Measurements from ENCODE around the gene ARHGEF7.

ARHGEF7 gene

DNA sequence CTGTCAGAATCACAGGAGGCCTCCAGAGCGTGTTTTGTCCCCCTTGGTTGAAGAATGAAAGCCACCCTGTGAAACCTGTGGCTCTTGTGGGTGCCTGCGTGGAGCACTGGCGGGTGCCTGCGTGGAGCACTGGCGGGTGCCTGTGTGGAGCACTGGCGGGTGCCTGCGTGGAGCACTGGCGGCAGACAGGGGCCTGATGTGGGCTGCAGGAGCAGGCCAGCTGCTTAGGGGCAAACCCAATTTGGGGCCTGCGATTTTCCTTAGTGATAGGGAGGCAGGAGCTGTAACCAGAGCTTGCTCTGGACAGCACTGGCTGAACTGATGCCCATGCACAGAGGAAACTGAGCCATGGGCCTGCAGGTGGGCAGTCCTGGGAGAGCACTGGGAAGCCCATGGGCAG, 24.3 kb downstream of the ARHGEF7 start:
- no peak for DNase-seq (ENCODE audit: low spot score)

GRCh38 chr13:111139873-111140561, 24.9 kb downstream of the ARHGEF7 start:
- DNase-seq (ENCODE audit: low spot score): no peak

GRCh38 chr13:111140562-111141105, 25.5 kb downstream of the ARHGEF7 start:
- no peak for DNase-seq (ENCODE audit: low spot score)

DNA sequence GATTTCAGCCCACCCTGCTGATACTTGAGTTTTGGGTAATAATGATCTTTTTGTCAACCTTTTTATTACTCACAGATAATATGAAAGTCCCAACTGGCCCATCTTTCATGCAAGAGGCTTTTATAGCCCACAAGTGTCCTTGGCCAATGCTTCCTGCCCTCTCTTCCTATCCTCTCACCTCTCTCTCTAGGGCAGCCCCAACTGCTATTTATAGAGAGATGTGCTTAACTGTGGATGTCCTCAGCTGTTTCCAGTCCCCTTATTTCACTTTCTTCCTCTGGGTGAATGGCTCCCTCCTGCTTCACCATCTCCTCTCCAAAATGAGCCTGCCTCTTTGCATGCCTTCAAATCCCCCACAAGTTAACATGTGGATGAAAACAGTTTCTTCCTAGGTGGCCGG, 27.4 kb downstream of the ARHGEF7 start:
- DNase-seq (ENCODE audit: low spot score): no peak

GRCh38 chr13:111143865-111144540, 28.9 kb downstream of the ARHGEF7 start:
- no peak for DNase-seq (ENCODE audit: low spot score)

- DNase-seq (ENCODE audit: low spot score): no peak
These were observed 30.0 kb downstream of the ARHGEF7 start for GRCh38 chr13:111145071-111145470.

GRCh38 chr13:111145506-111145905, 30.4 kb downstream of the ARHGEF7 start:
- DNase-seq (ENCODE audit: low spot score): no peak

DNA sequence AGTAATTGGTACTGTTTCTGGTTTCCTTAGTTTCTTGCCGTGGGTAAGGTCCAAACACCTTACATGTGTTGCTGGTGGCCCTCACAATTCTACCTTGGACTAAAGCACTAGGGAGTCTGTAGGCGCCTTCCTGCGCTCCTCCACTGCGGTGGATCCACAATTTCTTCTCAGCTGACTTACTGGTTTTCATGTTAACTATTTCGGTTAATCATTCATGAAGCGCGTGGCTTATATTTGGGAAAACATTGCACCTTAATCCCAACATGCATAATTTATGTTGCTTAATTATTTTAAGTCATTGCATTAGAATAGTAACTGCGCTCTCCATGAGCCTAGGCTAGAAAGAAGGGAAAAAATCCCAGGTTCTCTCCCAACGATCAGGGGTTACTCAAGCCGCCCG, 37.7 kb downstream of the ARHGEF7 start:
- no peak for DNase-seq (ENCODE audit: low spot score)

DNA sequence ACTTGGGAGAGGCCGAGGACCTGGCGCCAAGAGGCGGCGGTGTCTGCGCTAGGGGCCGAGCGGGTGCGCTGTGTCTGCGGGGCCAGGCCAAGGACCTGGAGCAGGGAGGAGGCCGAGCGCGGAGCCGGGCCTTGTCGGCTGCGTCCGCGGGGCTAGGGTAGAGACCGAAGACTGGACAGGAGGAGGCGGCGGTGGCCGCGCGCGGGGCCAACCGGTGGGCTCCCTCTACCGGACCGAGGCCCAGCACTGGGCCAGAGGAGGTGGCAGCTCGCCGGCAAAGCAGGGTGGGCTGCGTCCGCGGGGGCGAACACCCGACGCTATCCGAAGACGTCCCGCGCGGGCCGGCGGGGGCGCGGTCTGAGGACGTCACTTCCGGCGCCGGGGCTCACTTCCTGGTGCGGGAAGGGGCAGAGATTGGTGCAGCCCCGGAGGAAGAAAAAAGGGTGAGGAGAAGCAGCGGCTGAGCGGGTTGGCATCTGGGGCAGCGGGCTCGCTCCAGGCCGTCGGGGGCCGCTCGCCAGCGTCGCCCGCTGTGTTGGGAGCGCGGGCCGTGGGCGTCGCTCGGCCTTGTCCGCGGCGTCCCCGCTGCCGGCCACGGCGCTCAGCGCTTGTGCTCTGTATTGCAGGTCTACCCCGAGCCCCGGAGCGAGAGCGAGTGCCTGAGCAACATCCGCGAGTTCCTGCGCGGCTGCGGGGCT, 38.3 kb downstream of the ARHGEF7 start:
- DNase-seq (ENCODE audit: low spot score): peak; percentile 80

DNA sequence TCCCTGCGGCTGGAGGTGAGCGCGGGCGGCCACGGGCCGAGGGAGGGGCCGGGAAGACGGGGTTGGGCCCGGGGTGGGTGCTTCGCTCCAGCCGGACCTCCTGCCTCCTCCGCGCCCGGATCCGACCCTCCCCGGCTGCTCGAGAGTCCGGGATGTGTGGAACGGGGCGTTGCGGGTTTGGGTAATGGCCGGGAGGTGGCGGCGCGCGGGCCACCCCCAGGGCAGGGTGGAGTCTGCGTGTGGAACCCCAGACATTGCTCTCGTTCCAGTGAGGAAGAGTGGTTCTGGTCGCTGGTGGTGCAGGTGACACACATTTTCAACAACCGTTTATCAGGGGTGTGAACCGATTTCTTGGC, 38.8 kb downstream of the ARHGEF7 start:
- peak; percentile 54 for DNase-seq (ENCODE audit: low spot score)

DNA sequence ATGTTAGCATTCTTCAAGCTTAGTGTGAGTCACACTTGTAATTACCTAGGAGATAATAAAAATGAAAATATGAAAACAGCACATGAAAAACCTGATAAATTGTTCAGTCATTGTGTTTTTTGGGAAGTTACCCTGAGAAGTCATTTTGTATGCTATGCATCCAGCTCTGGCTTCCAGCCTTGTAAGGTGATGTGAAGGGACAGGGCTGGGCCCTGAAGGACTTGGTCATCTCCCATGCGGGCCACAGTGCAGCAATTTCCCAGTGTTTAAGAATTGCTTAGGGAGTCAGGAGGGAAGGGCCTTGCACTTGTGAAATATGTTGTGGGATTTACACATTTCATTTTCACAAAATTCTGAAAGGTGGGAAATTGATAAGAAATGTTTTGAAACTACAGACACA, 41.3 kb downstream of the ARHGEF7 start:
- no peak for DNase-seq (ENCODE audit: low spot score)

GRCh38 chr13:111158136-111158805, 43.2 kb downstream of the ARHGEF7 start:
- no peak for DNase-seq (ENCODE audit: low spot score)

DNA sequence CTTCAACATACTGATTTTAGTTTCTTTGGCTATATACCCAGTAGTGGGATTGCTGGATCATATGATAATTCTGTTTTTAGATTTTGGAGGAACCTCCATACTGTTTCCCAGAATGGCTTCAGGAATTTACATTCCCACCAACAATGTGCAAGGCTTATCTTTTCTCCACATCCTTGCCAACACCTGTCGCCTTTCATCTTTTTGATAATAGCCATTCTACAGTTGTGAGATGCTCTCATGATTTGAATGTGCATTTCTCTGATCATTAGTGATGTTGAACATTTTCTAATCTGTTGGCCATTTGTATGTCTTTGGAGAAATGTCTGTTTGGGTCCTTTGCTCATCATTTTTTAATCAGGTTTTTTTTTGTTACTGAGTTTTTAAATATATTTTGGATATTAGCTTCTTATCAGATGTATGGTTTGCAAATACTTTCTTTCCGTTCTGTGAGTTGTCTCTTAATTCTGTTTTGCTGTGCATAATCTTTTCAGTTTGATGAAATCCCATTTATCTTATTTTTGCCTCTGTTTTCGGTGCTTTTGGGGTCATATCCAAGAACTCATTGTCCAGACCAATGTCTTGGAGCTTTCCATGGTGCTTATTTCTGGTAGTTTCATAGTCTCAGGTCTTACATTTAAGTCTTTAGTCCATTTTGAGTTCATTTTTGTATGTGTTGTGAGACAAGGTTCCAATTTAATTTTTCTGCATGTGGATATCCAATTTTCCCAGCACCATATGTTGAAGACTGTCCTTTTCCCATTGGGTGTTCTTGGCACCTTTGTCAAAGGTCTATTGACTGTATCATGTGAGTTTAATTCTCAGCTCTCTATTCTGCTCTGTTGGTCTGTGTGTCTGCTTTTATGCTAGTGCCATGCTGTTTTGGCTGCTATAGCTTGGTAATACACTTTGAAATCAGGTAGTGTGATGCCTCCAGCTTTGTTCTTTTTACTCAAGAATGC, 44.5 kb downstream of the ARHGEF7 start:
- DNase-seq (ENCODE audit: low spot score): no peak

DNA sequence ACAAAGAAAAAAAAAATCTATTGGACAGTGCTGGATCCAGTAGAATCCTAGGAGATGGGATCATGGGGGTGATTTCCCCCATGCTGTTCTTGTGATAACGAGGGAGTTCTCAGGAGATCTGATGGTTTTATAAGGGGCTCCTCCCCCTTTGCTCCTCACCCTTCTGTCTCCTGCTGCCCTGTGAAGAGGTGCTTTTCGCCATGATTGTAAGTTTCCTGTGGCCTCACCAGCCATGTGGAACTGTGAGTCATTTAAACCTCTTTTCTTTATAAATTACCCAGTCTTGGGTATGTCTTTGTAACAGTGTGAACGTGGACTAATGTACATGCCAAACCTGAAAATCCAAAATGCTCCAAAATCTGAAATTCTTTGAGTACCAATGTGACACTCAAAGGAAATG, 45.5 kb downstream of the ARHGEF7 start:
- no peak for DNase-seq (ENCODE audit: low spot score)

DNA sequence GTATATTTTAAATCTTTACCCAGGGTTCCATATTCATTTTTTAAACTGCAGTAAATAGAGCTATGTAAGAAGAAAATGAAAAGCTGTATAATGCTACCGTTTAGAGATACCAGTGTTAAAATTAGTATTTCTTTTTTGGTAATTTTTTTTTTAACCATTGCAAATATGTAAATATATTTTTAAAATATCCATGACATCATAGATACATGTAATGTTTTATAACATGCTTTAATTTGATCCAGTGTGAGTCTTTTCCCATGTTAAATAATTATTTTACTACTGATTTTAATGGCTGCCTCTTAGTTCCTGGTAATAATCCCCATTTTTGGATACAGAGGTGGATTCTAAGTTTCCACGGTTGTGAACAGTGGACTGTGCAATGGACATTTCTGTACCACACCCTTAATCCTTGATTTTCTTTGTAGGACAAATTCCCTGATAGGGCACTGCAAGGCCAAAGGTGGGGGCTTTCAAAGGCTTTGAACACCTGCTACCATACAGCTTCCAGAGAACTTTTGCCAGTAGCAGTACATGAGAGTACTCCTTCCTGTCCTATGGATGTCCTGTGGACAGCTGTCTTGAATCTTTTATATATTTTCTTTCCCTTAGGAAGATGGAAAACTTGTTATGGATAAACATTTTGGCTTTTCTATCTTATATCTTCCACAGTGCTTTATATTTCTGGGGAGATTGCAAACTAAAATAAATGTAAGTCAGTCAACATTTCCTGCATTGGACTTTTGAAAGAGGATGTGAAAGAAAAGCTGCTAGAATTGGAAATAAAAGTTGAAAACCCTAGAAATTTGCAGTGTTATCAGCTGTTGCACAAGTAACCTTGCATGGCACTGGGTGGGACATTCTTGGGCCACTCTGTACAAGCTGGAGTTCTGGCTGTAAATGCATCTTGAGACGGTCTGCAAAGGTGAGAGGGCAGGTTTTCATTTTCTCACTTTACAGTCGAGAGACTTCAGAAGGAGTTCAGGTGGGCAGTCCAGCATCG, 46.8 kb downstream of the ARHGEF7 start:
- DNase-seq (ENCODE audit: low spot score): no peak

DNA sequence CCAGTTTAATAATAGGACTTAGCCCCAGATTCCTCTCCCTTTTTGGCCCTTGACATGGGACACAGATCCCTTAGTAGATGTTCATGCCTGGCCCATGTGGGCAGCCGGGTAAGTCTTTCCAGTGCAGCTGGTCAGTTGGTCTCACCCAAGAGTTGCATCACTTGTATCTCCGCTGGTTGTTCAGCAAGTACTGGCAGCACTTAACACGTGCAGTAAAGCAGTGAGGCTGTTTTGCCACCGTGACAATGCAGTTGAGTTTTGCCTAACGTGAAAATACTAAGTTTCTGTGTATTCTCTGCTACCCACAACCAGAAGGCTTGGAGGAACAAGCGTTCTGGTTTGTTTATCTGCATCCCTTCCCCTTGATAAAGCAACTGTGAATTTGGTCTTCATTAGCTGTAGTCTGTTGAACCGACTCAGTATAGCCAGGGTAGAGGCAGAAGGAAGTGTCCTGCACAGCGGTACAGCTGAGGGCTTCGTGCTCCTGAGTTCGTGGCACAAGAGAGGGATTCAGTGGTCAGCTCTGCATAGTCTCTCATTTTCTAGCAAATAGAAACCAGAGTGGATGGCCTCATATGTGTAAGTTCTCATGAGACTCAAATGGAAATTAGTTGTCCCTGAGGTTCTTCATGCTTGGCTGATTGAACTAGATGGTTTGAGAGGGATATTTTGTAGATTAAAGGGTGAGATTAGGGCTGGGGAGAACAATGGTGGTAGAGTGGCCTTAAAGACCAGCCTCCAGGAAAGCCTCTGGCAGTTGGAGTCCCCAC, 50.3 kb downstream of the ARHGEF7 start:
- DNase-seq (ENCODE audit: low spot score): no peak

DNA sequence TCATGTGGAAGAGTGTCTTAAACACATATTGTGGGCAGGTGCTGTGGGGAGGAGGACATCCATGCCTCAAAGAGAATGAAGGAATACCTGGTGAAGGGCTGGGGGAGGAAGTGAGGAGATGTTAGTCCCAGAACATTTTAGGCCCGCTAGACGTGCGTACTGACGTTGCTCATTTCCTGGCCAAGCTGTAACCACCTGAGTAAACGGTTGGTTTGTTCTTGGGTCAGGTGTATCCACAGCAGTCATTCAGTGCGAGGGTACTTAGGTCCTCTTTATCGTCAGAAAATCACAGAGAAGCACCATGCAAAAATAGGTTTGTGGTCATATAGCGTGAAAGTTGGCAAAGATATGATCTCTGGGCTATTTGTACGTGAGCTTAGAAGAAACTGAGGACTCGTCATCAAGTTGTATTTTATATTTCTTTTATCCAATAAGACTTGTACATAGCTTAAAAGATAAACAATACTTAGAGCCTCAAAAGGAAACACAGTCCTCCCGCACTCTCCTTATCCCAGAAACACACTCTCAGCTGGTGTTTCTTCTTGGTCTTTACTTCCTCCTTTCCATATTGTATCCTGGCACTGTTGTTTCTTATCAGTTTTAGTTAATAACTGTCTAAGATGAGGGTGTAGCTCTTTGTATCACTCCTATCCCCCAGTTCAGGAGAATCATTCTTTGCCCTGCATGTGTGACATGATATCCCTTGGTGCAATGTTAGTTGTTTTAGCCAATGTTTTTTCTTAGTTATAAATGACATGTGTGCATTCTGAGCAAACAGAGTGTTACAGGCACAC, 52.0 kb downstream of the ARHGEF7 start:
- no peak for DNase-seq (ENCODE audit: low spot score)

DNA sequence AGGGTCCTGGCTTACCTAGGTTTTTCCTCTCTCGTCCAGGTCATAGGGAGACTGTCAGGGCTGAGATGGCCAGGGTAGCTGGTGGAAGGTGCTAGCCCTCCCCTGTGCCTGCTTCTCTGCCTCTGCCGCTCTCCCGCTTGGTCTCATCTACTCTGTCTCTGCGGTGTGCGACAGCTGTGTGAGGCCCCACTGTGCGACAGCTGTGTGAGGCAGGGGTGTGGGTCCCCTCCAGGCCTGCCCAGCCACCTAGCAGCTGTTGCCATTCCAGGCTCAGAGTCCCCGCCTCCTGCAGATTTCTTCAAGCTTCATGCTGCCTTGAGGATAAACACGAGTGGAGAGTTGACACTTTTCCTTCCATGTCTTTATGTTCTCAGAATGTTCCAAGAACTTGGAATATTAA, 53.0 kb downstream of the ARHGEF7 start:
- DNase-seq (ENCODE audit: low spot score): no peak

DNA sequence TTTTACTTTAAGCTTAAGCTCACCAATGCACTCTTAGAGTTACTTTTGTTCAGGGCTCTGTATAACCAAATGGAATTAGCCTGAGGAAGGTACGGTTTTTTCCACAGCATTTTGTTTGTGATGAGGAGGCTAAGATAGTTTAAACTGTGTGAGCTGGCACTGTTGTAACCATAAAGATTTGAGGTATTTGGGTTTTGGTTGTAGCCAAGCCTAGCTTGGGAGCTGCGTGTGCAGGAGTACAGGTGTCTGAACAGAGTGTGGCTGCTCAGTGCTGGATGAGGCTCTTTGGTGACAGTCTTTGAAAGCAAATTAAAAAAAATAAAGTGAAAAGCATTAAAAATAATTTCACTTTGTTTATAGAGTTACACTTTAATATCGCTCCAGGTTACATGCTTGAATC, 56.0 kb downstream of the ARHGEF7 start:
- DNase-seq (ENCODE audit: low spot score): no peak

All from hematopoietic multipotent progenitor cell treated with erythropoietin and hydrocortisone succinate and interleukin-3 and kit ligand, for 17 days (in vitro differentiated cells).